GM20000 (cell line): ENCODE data around the gene CLPX.
"Not testable (repeated sequence)": the region's sequence is repeated elsewhere in the genome, so short reads cannot be mapped to it uniquely, and the experiment has no call there.

Source experiments
- DNase-seq: peaks from one replicate; pipeline ENCODE4 v3.0.0; 2012; ENCODE audit warnings: low spot score
- CTCF ChIP-seq: IDR thresholded peaks from 2 replicates; pipeline ENCODE4 v1.5.1; 2012; ENCODE audit warnings: mild to moderate bottlenecking, control low read depth; ENCODE audit errors: extremely low read depth, missing control alignments

CLPX gene

GRCh38 chr15:65164139-65164538 lies 21.0 kb downstream of the CLPX start:
- DNase-seq: no peak
- TF ChIP-seq CTCF: no peak

GRCh38 chr15:65163041-65163440 lies 22.1 kb downstream of the CLPX start:
- DNase-seq: no peak
- TF ChIP-seq CTCF: no peak

GRCh38 chr15:65156692-65157091 lies 28.4 kb downstream of the CLPX start:
- DNase-seq: no peak
- TF ChIP-seq CTCF: no peak

- TF ChIP-seq CTCF: no peak
Observed at GRCh38 chr15:65154720-65155119, 30.4 kb downstream of the CLPX start.

GRCh38 chr15:65147902-65148301 lies 37.2 kb downstream of the CLPX start:
- DNase-seq: no peak
- no peak for TF ChIP-seq CTCF

More at GRCh38 chr15:65154720-65155119, 30.4 kb downstream of the CLPX start:
- no peak for DNase-seq

- DNase-seq: no peak
- TF ChIP-seq CTCF: no peak
Observed at GRCh38 chr15:65146438-65146837, 38.7 kb downstream of the CLPX start.

- not testable (repeated sequence) for DNase-seq
Observed at GRCh38 chr15:65138631-65139030, 46.5 kb downstream of the CLPX start.

- DNase-seq: not testable (repeated sequence)
Observed at GRCh38 chr15:65137893-65138292, 47.2 kb downstream of the CLPX start.

- not testable (repeated sequence) for DNase-seq
Observed at GRCh38 chr15:65137089-65137488, 48.1 kb downstream of the CLPX start.
